Stimulated activated CD4-positive, alpha-beta T cell treated with anti-CD3 and anti-CD28 coated beads, TNF-alpha, amount 100 ng/mL, for 1 hour (primary cell): ENCODE results near the gene KIF16B.

Source experiments
- DNase-seq, 3 donors: peaks; one replicate each; pipeline ENCODE4 v3.0.0-alpha.2; 2020; ENCODE audit warnings: low read depth in 3 of 3, low spot score in 1 of 3

The KIF16B gene, protein sequence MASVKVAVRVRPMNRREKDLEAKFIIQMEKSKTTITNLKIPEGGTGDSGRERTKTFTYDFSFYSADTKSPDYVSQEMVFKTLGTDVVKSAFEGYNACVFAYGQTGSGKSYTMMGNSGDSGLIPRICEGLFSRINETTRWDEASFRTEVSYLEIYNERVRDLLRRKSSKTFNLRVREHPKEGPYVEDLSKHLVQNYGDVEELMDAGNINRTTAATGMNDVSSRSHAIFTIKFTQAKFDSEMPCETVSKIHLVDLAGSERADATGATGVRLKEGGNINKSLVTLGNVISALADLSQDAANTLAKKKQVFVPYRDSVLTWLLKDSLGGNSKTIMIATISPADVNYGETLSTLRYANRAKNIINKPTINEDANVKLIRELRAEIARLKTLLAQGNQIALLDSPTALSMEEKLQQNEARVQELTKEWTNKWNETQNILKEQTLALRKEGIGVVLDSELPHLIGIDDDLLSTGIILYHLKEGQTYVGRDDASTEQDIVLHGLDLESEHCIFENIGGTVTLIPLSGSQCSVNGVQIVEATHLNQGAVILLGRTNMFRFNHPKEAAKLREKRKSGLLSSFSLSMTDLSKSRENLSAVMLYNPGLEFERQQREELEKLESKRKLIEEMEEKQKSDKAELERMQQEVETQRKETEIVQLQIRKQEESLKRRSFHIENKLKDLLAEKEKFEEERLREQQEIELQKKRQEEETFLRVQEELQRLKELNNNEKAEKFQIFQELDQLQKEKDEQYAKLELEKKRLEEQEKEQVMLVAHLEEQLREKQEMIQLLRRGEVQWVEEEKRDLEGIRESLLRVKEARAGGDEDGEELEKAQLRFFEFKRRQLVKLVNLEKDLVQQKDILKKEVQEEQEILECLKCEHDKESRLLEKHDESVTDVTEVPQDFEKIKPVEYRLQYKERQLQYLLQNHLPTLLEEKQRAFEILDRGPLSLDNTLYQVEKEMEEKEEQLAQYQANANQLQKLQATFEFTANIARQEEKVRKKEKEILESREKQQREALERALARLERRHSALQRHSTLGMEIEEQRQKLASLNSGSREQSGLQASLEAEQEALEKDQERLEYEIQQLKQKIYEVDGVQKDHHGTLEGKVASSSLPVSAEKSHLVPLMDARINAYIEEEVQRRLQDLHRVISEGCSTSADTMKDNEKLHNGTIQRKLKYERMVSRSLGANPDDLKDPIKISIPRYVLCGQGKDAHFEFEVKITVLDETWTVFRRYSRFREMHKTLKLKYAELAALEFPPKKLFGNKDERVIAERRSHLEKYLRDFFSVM (N-terminal part only)

DNA sequence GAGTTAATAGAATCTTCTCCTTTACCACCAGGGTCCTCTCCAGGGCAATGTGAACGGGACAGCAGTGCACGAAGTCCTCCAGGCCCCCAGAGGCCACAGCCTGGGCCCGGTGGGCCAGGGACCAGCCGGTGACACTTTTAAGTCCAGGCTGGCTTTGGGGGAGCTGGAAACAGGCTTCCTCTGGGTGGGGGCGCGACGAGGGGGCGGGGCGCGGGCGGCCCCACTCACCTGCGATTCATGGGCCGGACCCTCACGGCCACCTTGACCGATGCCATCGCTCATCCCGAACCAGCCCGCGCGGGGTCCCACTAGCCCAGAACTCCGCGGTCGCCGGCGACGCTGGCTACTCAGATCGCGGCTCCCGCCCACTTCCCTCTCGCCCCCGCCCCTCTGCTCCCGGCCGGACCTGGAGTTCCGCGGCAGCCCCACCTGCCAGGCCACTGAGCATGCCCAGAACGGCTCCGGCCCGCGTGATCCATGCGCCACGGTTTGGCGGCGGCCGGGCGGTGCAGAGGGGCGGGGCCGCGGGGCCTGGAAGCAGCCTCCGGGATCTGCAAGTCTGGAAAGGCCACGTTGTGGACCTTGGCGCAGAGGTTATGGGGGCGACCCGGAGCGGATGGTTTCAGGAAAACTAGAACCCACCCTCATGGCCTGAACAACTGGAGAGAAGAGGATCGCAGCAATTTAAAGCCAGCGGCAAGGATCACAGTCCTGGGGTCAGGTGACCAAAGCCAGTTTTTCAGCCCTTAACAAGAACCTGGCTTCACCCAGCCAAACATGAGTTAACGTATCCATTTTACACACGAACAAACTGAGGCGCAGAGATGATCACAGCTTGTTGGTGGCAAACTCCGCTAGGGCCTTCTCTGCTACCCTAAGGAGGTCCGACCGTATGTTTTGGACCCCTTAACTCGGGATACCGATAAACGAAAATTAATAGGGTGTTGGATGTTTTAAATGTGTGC is at the start of gene KIF16B:
TSS of gene KIF16B (minus strand) at position 448 of the 965 bp plus-strand sequence. CDS start at position 275, 173 bp downstream.
- DNase-seq: peak; percentile 28 to 86 (median 65)

- no peak for DNase-seq
Observed at GRCh38 chr20:16622501-16622900, 49.3 kb upstream of the KIF16B start.

GRCh38 chr20:16621435-16622141 is 48.3 kb upstream of the KIF16B start:
- no peak for DNase-seq

GRCh38 chr20:16620961-16621360 is 47.7 kb upstream of the KIF16B start:
- no peak for DNase-seq

DNA sequence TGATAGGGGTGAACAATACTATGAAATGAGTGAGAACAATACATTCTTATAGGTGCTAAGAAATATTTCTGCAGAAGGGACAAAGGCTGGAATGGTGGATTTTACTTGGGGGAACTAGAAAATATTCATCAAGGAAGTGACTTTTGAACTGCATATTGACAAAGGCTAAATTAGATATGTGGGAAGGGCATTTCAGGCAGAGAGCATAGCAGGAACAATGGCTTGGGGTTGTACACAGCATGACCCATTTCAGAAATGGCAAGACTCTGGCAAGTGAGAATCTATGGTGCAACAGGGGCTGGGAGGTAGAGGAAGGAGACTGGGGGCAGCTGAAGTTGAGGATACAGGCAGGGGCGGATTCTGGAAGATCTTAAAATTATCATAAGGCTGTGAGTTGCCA is 46.7 kb upstream of the KIF16B start:
- no peak for DNase-seq

DNA sequence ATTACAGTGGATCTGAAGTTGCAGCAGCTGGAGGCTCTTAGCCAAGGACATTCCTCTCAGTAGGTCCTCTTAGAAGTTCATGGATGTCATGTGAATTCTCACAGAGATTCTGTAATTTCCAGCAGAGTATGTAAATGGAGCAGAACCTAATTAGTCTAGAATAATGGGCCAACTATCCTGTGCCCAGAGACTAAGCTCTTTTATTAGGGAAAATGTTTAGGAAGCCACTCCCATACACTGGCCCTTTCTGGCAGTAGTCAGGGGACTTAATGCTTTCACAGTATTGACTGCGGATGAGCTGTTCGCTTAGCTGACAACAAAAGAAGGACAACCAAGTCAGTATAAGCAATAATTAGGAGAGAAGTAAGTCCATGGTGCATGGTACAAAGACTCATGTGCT is 43.8 kb upstream of the KIF16B start:
- no peak for DNase-seq

- DNase-seq: no peak
Observed at GRCh38 chr20:16616317-16616716, 43.1 kb upstream of the KIF16B start.

- no peak for DNase-seq
Observed at GRCh38 chr20:16615199-16615598, 42.0 kb upstream of the KIF16B start.

DNA sequence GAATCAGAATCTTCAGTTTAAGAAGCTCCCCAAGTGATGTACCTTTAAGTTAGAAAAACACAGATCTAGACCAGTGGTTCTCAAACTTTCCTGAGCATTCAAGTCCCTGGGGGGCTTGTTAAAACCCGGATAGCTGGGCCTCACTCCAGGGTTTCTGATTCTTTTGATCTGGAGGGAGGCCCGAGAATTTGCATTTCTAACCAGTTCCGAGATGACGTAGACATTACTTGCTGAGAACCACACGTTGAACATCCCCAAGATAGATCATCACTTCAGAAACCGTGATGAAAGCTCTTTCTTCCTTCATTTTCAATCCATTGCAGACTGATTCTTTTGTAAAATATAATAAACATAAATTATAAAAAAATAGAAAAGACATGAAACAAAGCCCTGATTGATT is 40.7 kb upstream of the KIF16B start:
- DNase-seq: no peak

DNA sequence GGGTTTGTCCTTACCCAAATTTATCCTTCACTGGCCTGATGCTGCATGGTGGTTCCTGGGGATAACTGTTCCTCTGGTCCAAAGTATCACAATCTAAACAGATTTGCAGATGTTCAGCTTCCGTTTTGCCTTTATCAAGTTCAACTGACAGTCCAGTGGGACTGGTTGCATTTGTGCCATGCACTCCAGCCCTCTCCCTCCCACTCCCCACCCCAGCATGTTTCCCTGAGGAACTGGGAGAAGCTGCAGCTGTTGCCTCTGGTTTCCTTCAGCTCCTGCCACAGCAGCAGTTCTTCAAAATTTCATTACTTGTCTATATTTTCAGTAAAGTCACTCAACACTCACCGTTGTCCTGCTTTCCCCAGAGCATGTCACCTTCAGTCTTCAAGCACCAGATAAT is 39.5 kb upstream of the KIF16B start:
- DNase-seq: no peak

DNA sequence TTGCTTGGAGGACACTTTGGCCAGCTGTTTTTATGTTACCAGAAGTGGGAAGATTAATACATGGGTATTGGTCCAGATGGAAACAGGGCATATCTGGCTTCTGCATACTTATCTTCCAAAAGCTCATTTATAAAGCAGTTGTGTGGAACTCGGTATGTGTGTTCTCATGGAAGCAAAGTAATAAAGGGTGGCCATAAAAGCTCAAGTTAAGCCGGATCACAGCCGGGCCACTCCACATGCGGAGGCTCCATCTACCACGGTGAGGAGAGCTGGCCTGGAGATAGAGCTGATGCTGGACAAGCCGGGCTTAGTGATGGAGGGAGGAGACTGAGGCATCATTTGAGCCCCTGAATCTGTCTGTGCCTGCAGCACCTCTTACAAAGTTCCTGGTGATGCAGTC is 38.6 kb upstream of the KIF16B start:
- DNase-seq: no peak

DNA sequence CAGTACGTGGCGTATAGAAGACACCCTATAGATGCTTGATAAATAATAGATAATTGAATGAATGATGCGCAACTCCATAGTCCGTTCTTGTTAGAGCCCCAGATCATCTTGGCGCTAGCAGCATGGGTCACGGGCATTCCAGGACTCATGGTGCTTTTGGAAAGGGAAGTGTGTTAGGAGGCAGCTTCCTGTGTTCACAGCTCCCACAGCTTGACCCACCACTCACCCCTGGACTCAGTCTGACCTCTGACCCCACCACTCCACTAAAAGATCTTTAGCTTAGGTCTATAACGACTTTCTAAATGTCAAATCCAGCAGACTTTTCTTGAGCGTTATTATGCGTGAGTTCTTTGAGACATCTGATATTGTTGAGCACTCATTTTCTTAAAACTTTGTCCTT is 35.8 kb upstream of the KIF16B start:
- no peak for DNase-seq

DNA sequence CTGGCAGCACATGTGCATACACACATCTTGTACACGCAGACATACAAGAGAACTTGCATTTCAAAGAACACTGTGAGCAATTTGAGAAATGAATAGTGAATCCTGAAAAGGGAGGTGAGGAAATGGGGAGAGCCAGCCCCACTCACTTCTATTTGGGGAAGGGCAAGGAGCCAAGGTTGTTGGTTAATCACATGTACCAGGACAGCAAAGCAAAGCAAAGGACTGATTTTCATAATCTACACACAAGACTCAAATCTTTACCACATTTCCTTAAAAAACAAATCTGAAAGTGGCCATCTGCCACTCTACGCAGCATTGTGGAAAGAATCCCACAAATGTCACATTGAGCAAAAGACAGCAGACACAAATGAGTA is 35.0 kb upstream of the KIF16B start:
- no peak for DNase-seq

- DNase-seq: no peak
Observed at GRCh38 chr20:16607364-16608276, 34.4 kb upstream of the KIF16B start.

GRCh38 chr20:16606468-16607070 is 33.3 kb upstream of the KIF16B start:
- no peak for DNase-seq

DNA sequence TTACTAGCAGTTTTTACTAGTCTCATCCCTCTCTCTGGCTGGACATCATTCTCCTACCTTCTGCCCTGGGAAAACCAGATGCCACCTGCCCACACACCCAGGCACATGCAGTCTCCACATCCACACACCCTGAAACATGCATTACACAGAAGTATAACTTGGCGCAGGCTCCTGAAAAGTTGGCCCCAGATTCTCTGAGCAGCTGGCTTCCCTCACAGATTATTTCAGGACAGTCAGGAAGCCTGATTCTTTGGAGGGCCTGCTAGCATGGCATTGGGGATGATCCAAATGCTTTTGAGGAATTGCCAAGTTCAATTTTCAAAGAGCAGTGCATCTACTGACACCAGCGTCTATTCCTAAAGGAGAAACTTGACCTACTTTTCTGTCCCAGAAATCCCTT is 27.8 kb upstream of the KIF16B start:
- no peak for DNase-seq

DNA sequence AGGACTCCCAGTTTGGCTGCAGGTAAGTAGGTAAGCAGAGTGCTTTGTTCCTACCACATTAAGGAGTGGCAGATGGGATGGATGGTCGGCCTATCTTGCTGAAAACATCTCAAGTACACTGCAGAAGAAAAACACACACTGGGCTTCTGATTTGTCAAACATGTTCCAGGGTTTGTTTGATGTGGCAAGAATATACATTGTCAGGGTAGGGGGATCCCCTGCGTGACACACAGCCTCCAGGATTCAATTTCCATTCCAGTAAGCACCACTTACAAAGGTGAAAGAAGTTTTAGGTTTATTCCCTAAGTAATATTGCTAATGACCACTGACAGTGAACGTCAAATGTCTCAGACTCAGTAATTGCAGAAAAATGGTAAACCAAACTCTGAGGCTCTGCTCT is 26.0 kb upstream of the KIF16B start:
- DNase-seq: no peak

- no peak for DNase-seq
Observed at GRCh38 chr20:16596991-16597390, 23.7 kb upstream of the KIF16B start.
